Mesothelial cell of epicardium (in vitro differentiated cells): Measurements from ENCODE around the gene RFWD3. TPM values are rescaled to one million over a fixed set of nuclear protein-coding genes. Genes with fewer than 3 reads are reported as not detected.

Source experiments
- DNase-seq, 2 experiments: peaks; one replicate each; pipeline ENCODE4 v3.0.0; 2021; ENCODE audit warnings: low spot score in 2 of 2; ENCODE audit not compliant: unreplicated experiment in 2 of 2
- H3K27ac Mint-ChIP-seq: 2 replicates; pipeline ENCODE4 v1.8.0; 2021; ENCODE audit warnings: mixed read lengths
- H3K27me3 Mint-ChIP-seq: 2 replicates; pipeline ENCODE4 v1.8.0; 2021; ENCODE audit warnings: low read depth, mixed read lengths
- H3K36me3 Mint-ChIP-seq: 2 replicates; pipeline ENCODE4 v1.8.0; 2021; ENCODE audit warnings: mixed read lengths
- H3K4me1 Mint-ChIP-seq: 2 replicates; pipeline ENCODE4 v1.8.0; 2021; ENCODE audit warnings: mixed read lengths
- H3K4me3 Mint-ChIP-seq: 2 replicates; pipeline ENCODE4 v1.8.0; 2021; ENCODE audit warnings: mild to moderate bottlenecking, moderate library complexity, mixed read lengths
- H3K9me3 Mint-ChIP-seq: 2 replicates; pipeline ENCODE4 v1.8.0; 2021; ENCODE audit warnings: mixed read lengths
- CTCF ChIP-seq: fragments of 200-600 bp; sonication (generic); IDR thresholded peaks from one replicate; pipeline ENCODE4 v1.5.0; 2021; ENCODE audit warnings: antibody characterized with exemption; ENCODE audit not compliant: unreplicated experiment
- total RNA-seq: library from RNA; stranded (reverse); gene quantifications from 3 replicates; pipeline ENCODE4 v1.2.1, GENCODE V29; 2021

RFWD3 gene
- total RNA-seq, 1 donor from 2014 or later, result 36.8 TPM

GRCh38 chr16:74698222-74698621 lies 31.5 kb upstream of the RFWD3 start:
- no peak for TF ChIP-seq CTCF
- DNase-seq, result no peak
- no peaks in the 10 kb centered on the region for H3K9me3 Mint-ChIP-seq
- H3K4me1 Mint-ChIP-seq, result peaks cover 5% of the 10 kb centered on the region
- no peak overlapping the region for H3K27ac Mint-ChIP-seq
- no peaks in the 10 kb centered on the region for H3K36me3 Mint-ChIP-seq
- H3K27me3 Mint-ChIP-seq, result peaks cover 14% of the 10 kb centered on the region
- no peak overlapping the region for H3K4me3 Mint-ChIP-seq

DNA sequence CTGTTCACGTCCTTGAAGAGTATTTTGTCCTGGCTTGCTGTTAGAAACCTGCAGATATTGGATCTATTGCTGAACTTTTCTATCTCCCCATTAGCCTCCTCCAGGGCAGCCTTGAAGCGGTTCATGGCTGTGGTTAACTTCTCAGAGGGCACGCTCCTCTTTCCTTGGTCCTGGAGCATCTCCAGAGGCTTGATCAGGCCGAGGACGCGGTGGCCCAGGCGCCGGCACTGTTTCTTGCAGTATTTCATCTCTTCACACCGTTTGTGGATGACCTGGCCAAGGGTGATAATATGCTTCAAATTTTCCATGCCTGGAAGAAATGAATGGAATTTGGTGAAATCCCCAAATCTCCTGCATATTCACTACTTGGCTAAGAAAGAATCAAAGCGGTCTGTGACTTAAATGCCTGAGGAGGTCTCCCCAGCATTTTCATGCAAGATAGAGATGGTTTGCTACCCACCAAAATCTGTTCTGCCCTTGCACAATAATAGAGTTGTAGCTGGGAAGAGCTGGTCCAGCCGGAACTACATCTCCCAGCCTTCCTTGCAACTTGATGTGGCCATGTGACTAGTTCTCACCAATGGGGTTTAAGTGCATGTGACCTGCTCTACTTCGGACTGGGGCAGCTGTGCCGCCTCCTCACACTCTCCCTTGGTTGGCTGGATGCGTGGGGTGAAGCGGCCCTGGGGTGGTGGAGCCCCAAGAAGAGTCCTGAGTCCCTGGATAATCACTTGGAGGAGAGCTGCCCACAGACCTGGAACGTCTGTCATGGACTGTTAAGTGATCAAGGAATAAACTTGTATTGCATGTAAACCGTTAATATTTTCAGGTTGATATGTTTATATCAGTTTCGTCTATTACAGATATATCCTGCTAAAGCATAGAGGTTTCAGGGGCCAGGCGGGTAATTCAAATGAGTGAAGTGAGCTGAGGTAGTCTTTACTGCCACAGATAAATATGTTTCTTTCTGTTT lies 29.1 kb upstream of the RFWD3 start:
- Mint-ChIP-seq H3K27me3 (peaks cover 30% of the 10 kb centered on the region), H3K36me3 (no peaks in the 10 kb centered on the region), H3K4me1 (peaks cover 5% of the 10 kb centered on the region), H3K4me3 (peak overlapping the region; percentile 91), H3K27ac (peak overlapping the region; percentile 80), H3K9me3 (no peaks in the 10 kb centered on the region)
- DNase-seq, result peak; percentile 61 to 62
- no peak for TF ChIP-seq CTCF

DNA sequence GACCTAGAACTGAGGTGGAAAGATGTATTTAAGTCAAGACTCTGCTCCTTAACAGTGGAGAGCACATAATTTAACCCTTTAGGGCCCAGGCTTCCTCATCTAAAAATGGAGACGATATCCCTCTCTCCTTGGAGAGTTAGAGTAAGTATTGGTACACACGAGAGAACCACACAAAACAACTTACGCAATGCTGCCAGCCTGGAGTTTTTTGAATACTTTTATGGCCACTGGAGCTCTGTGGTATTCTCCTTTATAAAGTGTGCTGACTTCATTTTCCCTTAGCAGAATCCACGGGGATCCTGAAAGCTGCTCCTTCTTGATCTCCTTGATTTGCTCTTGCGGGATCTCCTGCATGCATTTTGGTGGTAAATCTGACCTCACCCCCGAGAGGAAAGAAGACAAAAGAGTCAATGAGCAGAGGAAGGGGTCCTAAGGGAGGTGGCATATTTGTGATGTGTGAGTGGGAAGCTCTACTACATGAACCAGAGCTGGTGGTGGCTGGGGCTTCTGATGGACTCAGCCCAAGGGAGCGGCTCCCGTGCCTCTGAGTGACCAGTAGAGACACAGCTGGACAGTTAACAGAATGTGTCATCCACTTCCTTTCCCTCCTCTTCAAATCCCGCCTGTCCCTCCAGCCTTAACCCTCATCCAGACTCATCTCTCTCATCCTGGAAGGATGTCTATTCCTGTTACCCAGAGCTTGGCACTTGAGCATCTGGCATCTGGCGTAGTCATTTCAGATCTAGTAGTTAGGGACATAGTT lies 24.6 kb upstream of the RFWD3 start:
- no peak overlapping the region for H3K27ac Mint-ChIP-seq
- DNase-seq, result no peak
- H3K4me1 Mint-ChIP-seq, result peaks cover 4% of the 10 kb centered on the region
- TF ChIP-seq CTCF, result no peak
- H3K9me3 Mint-ChIP-seq, result peaks cover 7% of the 10 kb centered on the region
- H3K36me3 Mint-ChIP-seq, result no peaks in the 10 kb centered on the region
- H3K4me3 Mint-ChIP-seq, result no peak overlapping the region
- peaks cover 29% of the 10 kb centered on the region for H3K27me3 Mint-ChIP-seq

- Mint-ChIP-seq H3K9me3 (no peaks in the 10 kb centered on the region), H3K4me3 (no peak overlapping the region), H3K4me1 (peaks cover 1% of the 10 kb centered on the region), H3K36me3 (no peaks in the 10 kb centered on the region), H3K27ac (no peak overlapping the region), H3K27me3 (peaks cover 5% of the 10 kb centered on the region)
- no peak for DNase-seq
- no peak for TF ChIP-seq CTCF
Observed at GRCh38 chr16:74682556-74682955, 15.9 kb upstream of the RFWD3 start.

DNA sequence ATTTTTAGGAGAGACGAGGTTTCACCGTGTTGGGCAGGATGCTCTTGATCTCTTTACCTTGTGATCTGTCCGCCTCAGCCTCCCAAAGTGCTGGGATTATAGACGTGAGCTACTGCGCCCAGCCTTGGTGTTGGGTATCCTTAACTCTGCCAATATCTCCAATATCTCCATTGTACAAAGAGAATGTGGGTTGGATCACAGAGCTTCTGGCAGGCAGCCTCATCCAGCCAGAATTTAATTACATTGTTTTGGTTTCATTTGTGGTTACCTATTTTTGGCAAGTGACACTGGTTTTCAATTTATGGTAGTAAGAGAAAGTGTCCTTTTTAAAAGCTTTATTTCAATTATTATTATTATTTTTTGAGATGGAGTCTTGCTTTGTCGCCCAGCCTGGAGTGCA lies 14.0 kb upstream of the RFWD3 start:
- DNase-seq, result no peak
- peaks cover 15% of the 10 kb centered on the region for H3K27me3 Mint-ChIP-seq
- H3K27ac Mint-ChIP-seq, result no peak overlapping the region
- TF ChIP-seq CTCF, result no peak
- no peaks in the 10 kb centered on the region for H3K9me3 Mint-ChIP-seq
- no peak overlapping the region for H3K4me3 Mint-ChIP-seq
- peaks cover 1% of the 10 kb centered on the region for H3K4me1 Mint-ChIP-seq
- no peaks in the 10 kb centered on the region for H3K36me3 Mint-ChIP-seq
